Liver (tissue), 9 donors: Measurements from ENCODE around the gene MAPKAP1. TPM values are rescaled to one million over a fixed set of nuclear protein-coding genes. Genes with fewer than 3 reads are reported as not detected.

ENCODE experiments used
- DNase-seq: peaks from one replicate; pipeline ENCODE4 v3.0.0-alpha.2; 2017; ENCODE audit warnings: low spot score
- H3K27ac ChIP-seq, 2 donors: one replicate each; pipeline ENCODE4 v1.7.0; 2013; ENCODE audit warnings: inconsistent platforms in 2 of 2, low read length in 2 of 2, control low read depth in 1 of 2, low read depth in 1 of 2, mild to moderate bottlenecking in 1 of 2
- H3K27me3 ChIP-seq, 4 donors: one replicate each; pipeline versions ENCODE4 v1.6.1 to v1.7.0; 2013; ENCODE audit warnings: low read length in 3 of 4, inconsistent platforms in 1 of 4, mild to moderate bottlenecking in 1 of 4, moderate library complexity in 1 of 4; ENCODE audit not compliant: control insufficient read depth in 4 of 4, insufficient read depth in 4 of 4
- H3K36me3 ChIP-seq, 4 donors: one replicate each; pipeline versions ENCODE4 v1.6.1 to v1.7.0; 2013; ENCODE audit warnings: low read length in 3 of 4, mild to moderate bottlenecking in 3 of 4, low read depth in 1 of 4, moderate library complexity in 1 of 4; ENCODE audit not compliant: control insufficient read depth in 4 of 4, insufficient read depth in 3 of 4
- H3K4me1 ChIP-seq, 4 donors: one replicate each; pipeline versions ENCODE4 v1.6.1 to v1.7.0; 2013; ENCODE audit warnings: low read length in 3 of 4, mild to moderate bottlenecking in 3 of 4, moderate library complexity in 1 of 4; ENCODE audit not compliant: control insufficient read depth in 4 of 4, insufficient read depth in 4 of 4
- H3K4me3 ChIP-seq, 3 donors: one replicate each; pipeline versions ENCODE4 v1.6.1 to v1.7.0; 2013; ENCODE audit warnings: low read length in 3 of 3, control low read depth in 1 of 3, low read depth in 1 of 3, mild to moderate bottlenecking in 1 of 3
- H3K9ac ChIP-seq, 2 donors: one replicate each; pipeline ENCODE4 v1.7.0; 2013; ENCODE audit warnings: low read length in 2 of 2, mild to moderate bottlenecking in 2 of 2, moderate library complexity in 2 of 2, control low read depth in 1 of 2, low read depth in 1 of 2
- H3K9me3 ChIP-seq, 4 donors: one replicate each; pipeline versions ENCODE4 v1.6.1 to v1.7.0; 2013; ENCODE audit warnings: low read length in 3 of 4; ENCODE audit not compliant: control insufficient read depth in 4 of 4
- CTCF ChIP-seq: fragments of 150-350 bp; IDR thresholded peaks from 2 replicates; pipeline ENCODE4 v1.5.1; 2017; ENCODE audit warnings: improper control_type of control experiment, low read depth, low read length; ENCODE audit not compliant: missing input control
- EGR1 ChIP-seq, 2 donors: IDR thresholded peaks; 2 replicates each; pipeline ENCODE4 v1.6.1; 2016 to 2018; ENCODE audit warnings: antibody characterized with exemption in 2 of 2, low read depth in 2 of 2
- FOXA1 ChIP-seq: IDR thresholded peaks from 2 replicates; pipeline ENCODE4 v1.6.1; 2016; ENCODE audit warnings: antibody characterized with exemption
- FOXA2 ChIP-seq: IDR thresholded peaks from 2 replicates; pipeline ENCODE4 v1.6.1; 2016; ENCODE audit warnings: antibody characterized with exemption
- GABPA ChIP-seq, 2 donors: IDR thresholded peaks in 1 of 2; conservative IDR thresholded peaks in 1 of 2; 2 replicates each; pipeline ENCODE4 v1.6.1; 2016; ENCODE audit warnings: antibody characterized with exemption in 2 of 2, mild to moderate bottlenecking in 1 of 2, moderate library complexity in 1 of 2
- HNF4A ChIP-seq, 2 donors: conservative IDR thresholded peaks; 2 replicates each; pipeline ENCODE4 v1.6.1; 2016; ENCODE audit warnings: antibody characterized with exemption in 2 of 2, mild to moderate bottlenecking in 2 of 2
- JUND ChIP-seq, 2 donors: IDR thresholded peaks; 2 replicates each; pipeline ENCODE4 v1.6.1; 2016; ENCODE audit warnings: antibody characterized with exemption in 2 of 2
- MAX ChIP-seq: IDR thresholded peaks from 2 replicates; pipeline ENCODE4 v1.6.1; 2016; ENCODE audit warnings: antibody characterized with exemption
- NR2F2 ChIP-seq: IDR thresholded peaks from 2 replicates; pipeline ENCODE4 v1.6.1; 2016; ENCODE audit warnings: antibody characterized with exemption
- RAD21 ChIP-seq, 2 donors: IDR thresholded peaks; 2 replicates each; pipeline ENCODE4 v1.6.1; 2016; ENCODE audit warnings: antibody characterized with exemption in 2 of 2, mild to moderate bottlenecking in 2 of 2
- RXRA ChIP-seq, 2 donors: IDR thresholded peaks; 2 replicates each; pipeline ENCODE4 v1.6.1; 2017 to 2018; ENCODE audit warnings: antibody characterized with exemption in 2 of 2, mild to moderate bottlenecking in 1 of 2
- SP1 ChIP-seq: IDR thresholded peaks from 2 replicates; pipeline ENCODE4 v1.6.1; 2018; ENCODE audit warnings: antibody characterized with exemption, mild to moderate bottlenecking
- YY1 ChIP-seq: IDR thresholded peaks from 2 replicates; pipeline ENCODE4 v1.6.1; 2016; ENCODE audit warnings: antibody characterized with exemption, mild to moderate bottlenecking
- ZBTB33 ChIP-seq: IDR thresholded peaks from 2 replicates; pipeline ENCODE4 v1.6.1; 2016; ENCODE audit warnings: antibody characterized with exemption
- WGBS: extraction: QIAGEN DNeasy Blood & Tissue Kit; methylation state at CpG from one replicate; pipeline ENCODE4 v1.1.7; 2013; 5-methylcytosine and 5-hydroxymethylcytosine counted together
- polyA plus RNA-seq, 2 donors: library from polyadenylated mRNA; stranded (reverse) in 1 of 2; unstranded in 1 of 2; fragments of 200-250 nt in 1 of 2; fragments of >200 nt in 1 of 2; fragmentation: Nextera tagmentation in 1 of 2; extraction: Ambion mirVana in 1 of 2; gene quantifications; one replicate each; pipeline versions ENCODE4 v1.2.1 to v1.2.3, GENCODE V29; 2013 to 2015
- total RNA-seq, 2 donors: library from RNA; depleted of rRNA; stranded (reverse); fragments of >200 nt; gene quantifications; one replicate each; pipeline ENCODE4 v1.2.3, GENCODE V29; 2014
- TF ChIP-seq, protein P1 (sequence below): IDR thresholded peaks from 2 replicates; pipeline ENCODE4 v1.6.1; 2016; ENCODE audit warnings: antibody characterized with exemption, mild to moderate bottlenecking
- TF ChIP-seq, protein P2 (sequence below): IDR thresholded peaks from 2 replicates; pipeline ENCODE4 v1.6.1; 2016; ENCODE audit warnings: antibody characterized with exemption
- donor health status: healthy.
- donor health status: healthy.
- donor health status: healthy.
- donor health status: healthy.
- donor health status: healthy.

The MAPKAP1 gene
- total and polyA plus RNA-seq, 4 donors: 23.6 to 55.9 (median 32.7) TPM

DNA sequence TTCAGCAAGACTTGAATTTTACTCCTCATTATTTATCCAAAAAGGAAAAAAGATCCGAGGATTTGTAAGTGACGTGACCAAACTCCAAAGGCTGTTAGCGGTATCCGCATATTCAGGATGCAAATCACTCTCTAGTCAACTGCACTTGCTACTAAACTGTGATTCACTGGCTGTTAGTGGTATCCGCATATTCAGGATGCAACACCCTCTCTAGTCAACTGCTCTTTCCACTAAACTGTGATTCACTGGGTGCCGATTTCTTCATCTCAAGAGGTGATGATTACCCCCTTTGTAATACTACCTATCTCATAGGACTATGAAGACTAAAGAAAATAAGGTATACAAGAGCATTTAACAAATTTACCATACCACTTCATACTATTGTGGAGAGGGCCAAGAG, 5.7 kb downstream of the MAPKAP1 start:
- no peak for DNase-seq
- H3K27ac ChIP-seq: no peak overlapping the region
- no peaks in the 10 kb centered on the region for H3K9me3 ChIP-seq
- TF ChIP-seq, protein P1, sequence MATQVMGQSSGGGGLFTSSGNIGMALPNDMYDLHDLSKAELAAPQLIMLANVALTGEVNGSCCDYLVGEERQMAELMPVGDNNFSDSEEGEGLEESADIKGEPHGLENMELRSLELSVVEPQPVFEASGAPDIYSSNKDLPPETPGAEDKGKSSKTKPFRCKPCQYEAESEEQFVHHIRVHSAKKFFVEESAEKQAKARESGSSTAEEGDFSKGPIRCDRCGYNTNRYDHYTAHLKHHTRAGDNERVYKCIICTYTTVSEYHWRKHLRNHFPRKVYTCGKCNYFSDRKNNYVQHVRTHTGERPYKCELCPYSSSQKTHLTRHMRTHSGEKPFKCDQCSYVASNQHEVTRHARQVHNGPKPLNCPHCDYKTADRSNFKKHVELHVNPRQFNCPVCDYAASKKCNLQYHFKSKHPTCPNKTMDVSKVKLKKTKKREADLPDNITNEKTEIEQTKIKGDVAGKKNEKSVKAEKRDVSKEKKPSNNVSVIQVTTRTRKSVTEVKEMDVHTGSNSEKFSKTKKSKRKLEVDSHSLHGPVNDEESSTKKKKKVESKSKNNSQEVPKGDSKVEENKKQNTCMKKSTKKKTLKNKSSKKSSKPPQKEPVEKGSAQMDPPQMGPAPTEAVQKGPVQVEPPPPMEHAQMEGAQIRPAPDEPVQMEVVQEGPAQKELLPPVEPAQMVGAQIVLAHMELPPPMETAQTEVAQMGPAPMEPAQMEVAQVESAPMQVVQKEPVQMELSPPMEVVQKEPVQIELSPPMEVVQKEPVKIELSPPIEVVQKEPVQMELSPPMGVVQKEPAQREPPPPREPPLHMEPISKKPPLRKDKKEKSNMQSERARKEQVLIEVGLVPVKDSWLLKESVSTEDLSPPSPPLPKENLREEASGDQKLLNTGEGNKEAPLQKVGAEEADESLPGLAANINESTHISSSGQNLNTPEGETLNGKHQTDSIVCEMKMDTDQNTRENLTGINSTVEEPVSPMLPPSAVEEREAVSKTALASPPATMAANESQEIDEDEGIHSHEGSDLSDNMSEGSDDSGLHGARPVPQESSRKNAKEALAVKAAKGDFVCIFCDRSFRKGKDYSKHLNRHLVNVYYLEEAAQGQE: no peak
- TF ChIP-seq GABPA (IDR thresholded peaks at IDR 0.05 in 1 of 2, conservative IDR thresholded peaks at IDR 0.05 in 1 of 2): no peak
- no peak for TF ChIP-seq RAD21 (IDR thresholded peaks at IDR 0.05)
- TF ChIP-seq, protein P2, sequence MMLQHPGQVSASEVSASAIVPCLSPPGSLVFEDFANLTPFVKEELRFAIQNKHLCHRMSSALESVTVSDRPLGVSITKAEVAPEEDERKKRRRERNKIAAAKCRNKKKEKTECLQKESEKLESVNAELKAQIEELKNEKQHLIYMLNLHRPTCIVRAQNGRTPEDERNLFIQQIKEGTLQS: no peak
- TF ChIP-seq YY1: no peak
- TF ChIP-seq FOXA1: no peak
- TF ChIP-seq CTCF: no peak
- TF ChIP-seq RXRA (IDR thresholded peaks at IDR 0.05): no peak
- TF ChIP-seq ZBTB33: no peak
- TF ChIP-seq FOXA2: no peak
- TF ChIP-seq JUND (IDR thresholded peaks at IDR 0.05): no peak
- TF ChIP-seq HNF4A (conservative IDR thresholded peaks at IDR 0.05): no peak
- no peak for TF ChIP-seq EGR1 (IDR thresholded peaks at IDR 0.05; ENCODE audit: low read depth in 2 of 2)
- no peak for TF ChIP-seq SP1
- no peak for TF ChIP-seq MAX
- H3K4me1 ChIP-seq: peaks cover 1 to 13% (median 10%) of the 10 kb centered on the region in 4 donors
- no peak overlapping the region for H3K4me3 ChIP-seq
- no peak overlapping the region for H3K9ac ChIP-seq
- H3K27me3 ChIP-seq: no peaks in the 10 kb centered on the region
- WGBS: 92% methylated on average over 6 of the region's 6 CpGs
- H3K36me3 ChIP-seq: no peaks in the 10 kb centered on the region

DNA sequence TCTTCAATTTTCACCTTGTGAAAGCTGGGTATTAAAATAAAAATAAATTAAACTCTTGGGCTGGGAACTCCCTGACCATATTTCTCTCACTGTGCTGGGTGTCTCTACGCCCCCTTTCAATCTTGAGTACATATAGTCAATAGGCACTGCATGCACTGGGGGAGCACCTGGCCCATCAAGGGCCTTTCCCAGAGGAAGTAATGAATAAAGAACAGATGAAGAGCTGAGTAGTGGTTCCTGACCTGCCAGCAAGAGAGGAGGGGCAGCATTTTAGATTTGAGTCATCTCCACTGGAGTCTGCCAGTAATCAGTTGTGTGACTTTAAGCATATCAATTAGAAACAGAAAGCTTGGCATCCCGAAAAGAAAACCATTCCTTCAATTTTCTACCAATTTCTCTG, 6.2 kb downstream of the MAPKAP1 start:
- peaks cover under 1 to 7% (median 4%) of the 10 kb centered on the region in 4 donors for H3K4me1 ChIP-seq
- H3K27ac ChIP-seq: no peak overlapping the region
- no peak for DNase-seq
- H3K9me3 ChIP-seq: no peaks in the 10 kb centered on the region
- TF ChIP-seq NR2F2: no peak
- no peak for TF ChIP-seq EGR1 (IDR thresholded peaks at IDR 0.05; ENCODE audit: low read depth in 2 of 2)
- TF ChIP-seq MAX: no peak
- TF ChIP-seq CTCF: no peak
- no peak for TF ChIP-seq JUND (IDR thresholded peaks at IDR 0.05)
- no peak for TF ChIP-seq HNF4A (conservative IDR thresholded peaks at IDR 0.05)
- TF ChIP-seq FOXA2: no peak
- TF ChIP-seq RAD21 (IDR thresholded peaks at IDR 0.05): no peak
- TF ChIP-seq ZBTB33: no peak
- no peak for TF ChIP-seq FOXA1
- TF ChIP-seq, protein P2: no peak
- no peaks in the 10 kb centered on the region for H3K36me3 ChIP-seq
- no peaks in the 10 kb centered on the region for H3K27me3 ChIP-seq
- H3K4me3 ChIP-seq: no peak overlapping the region
- H3K9ac ChIP-seq: no peak overlapping the region
- WGBS: 90% methylated on average over 2 of the region's 2 CpGs
